Natural killer cell (primary cell): Measurements from ENCODE around the gene SDHAF3. TPM values are rescaled to one million over a fixed set of nuclear protein-coding genes. Genes with fewer than 3 reads are reported as not detected.
"Not testable (repeated sequence)": the region's sequence is repeated elsewhere in the genome, so short reads cannot be mapped to it uniquely, and the experiment has no call there.

Experiments used
- ATAC-seq, 3 donors: fragments of 150-1000 bp in 2 of 3; fragments of 200-7000 bp in 1 of 3; cut with Tn5 transposase; 1 replicate in 1 of 3; 2 replicates in 2 of 3; pipeline ENCODE4 v1.10.0; 2021; ENCODE audit warnings: mild to moderate bottlenecking in 2 of 3, moderate library complexity in 2 of 3
- DNase-seq, 2 donors: peaks; one replicate each; pipeline versions ENCODE4 v3.0.0 to v3.0.0-alpha.2; 2013 to 2021; ENCODE audit warnings: mixed read lengths in 1 of 2
- H3K27ac ChIP-seq: one replicate; pipeline ENCODE4 v1.5.1; 2013; ENCODE audit warnings: mild to moderate bottlenecking, low read length
- H3K27me3 ChIP-seq: one replicate; pipeline ENCODE4 v1.6.1; 2013; ENCODE audit warnings: low read length; ENCODE audit not compliant: control insufficient read depth, insufficient read depth
- H3K36me3 ChIP-seq: one replicate; pipeline ENCODE4 v1.6.1; 2013; ENCODE audit warnings: low read length; ENCODE audit not compliant: control insufficient read depth, insufficient read depth
- H3K4me1 ChIP-seq: one replicate; pipeline ENCODE4 v1.6.1; 2013; ENCODE audit warnings: low read length; ENCODE audit not compliant: control insufficient read depth, insufficient read depth
- H3K4me3 ChIP-seq: one replicate; pipeline ENCODE4 v1.5.1; 2013; ENCODE audit warnings: low read length
- H3K9me3 ChIP-seq: one replicate; pipeline ENCODE4 v1.6.1; 2013; ENCODE audit warnings: low read length; ENCODE audit not compliant: control insufficient read depth, insufficient read depth
- H3K27ac Mint-ChIP-seq, 2 donors: one replicate each; pipeline ENCODE4 v1.8.0; 2022; ENCODE audit warnings: mild to moderate bottlenecking in 2 of 2, mixed read lengths in 2 of 2, moderate library complexity in 1 of 2
- H3K27me3 Mint-ChIP-seq, 2 donors: one replicate each; pipeline ENCODE4 v1.8.0; 2022; ENCODE audit warnings: low read depth in 2 of 2, mixed read lengths in 2 of 2
- H3K36me3 Mint-ChIP-seq: one replicate; pipeline ENCODE4 v1.8.0; 2022; ENCODE audit warnings: mixed read lengths
- H3K4me1 Mint-ChIP-seq, 2 donors: one replicate each; pipeline ENCODE4 v1.8.0; 2022; ENCODE audit warnings: mixed read lengths in 2 of 2
- H3K4me3 Mint-ChIP-seq: one replicate; pipeline ENCODE4 v1.8.0; 2022; ENCODE audit warnings: mild to moderate bottlenecking, moderate library complexity, mixed read lengths
- H3K9me3 Mint-ChIP-seq, 2 donors: one replicate each; pipeline ENCODE4 v1.8.0; 2022; ENCODE audit warnings: mixed read lengths in 2 of 2
- CTCF ChIP-seq: fragments of 200-600 bp; IDR thresholded peaks from one replicate; pipeline ENCODE4 v1.8.0; 2022; ENCODE audit warnings: antibody characterized with exemption
- WGBS: methylation state at CpG from one replicate; pipeline ENCODE4 v1.1.7; 2013; ENCODE audit warnings: missing lambda C conversion rate; ENCODE audit not compliant: insufficient coverage; 5-methylcytosine and 5-hydroxymethylcytosine counted together
- intact Hi-C: fragments of 100-400 bp; cut with micrococcal nuclease; formaldehyde crosslinking; loops from one replicate; pipeline ENCODE4 v1.14.2; 2022
- total RNA-seq, 4 donors: library from RNA; stranded (reverse); fragments of 120-200 nt in 1 of 4; gene quantifications; one replicate each; pipeline versions ENCODE4 v1.2.3 to v1.2.4, GENCODE V29; 2013 to 2022

The SDHAF3 gene
- total RNA-seq, 3 donors from 2014 or later (not counting 1 experiment from before 2014, with no cell fraction given), result 7.3 to 10.4 (median 10.1) TPM

- H3K9me3 Mint-ChIP-seq, result peaks cover 2 to 7% of the 10 kb centered on the region in 2 donors
- Histone ChIP-seq H3K27ac (no peak overlapping the region), H3K27me3 (no peaks in the 10 kb centered on the region), H3K36me3 (no peaks in the 10 kb centered on the region), H3K9me3 (no peaks in the 10 kb centered on the region), H3K4me3 (no peak overlapping the region), H3K4me1 (peaks cover 11% of the 10 kb centered on the region)
- no peak overlapping the region for H3K27ac Mint-ChIP-seq
- ATAC-seq, result no peak
- H3K36me3 Mint-ChIP-seq, result peaks cover 14% of the 10 kb centered on the region
- 92% methylated on average over 5 of the region's 5 CpGs for WGBS
- no peak for DNase-seq
- TF ChIP-seq CTCF, result no peak
- intact Hi-C loops, result no loop called here
- H3K4me1 Mint-ChIP-seq, result peaks cover 44 to 56% of the 10 kb centered on the region in 2 donors
- H3K4me3 Mint-ChIP-seq, result no peak overlapping the region
- H3K27me3 Mint-ChIP-seq, result no peaks in the 10 kb centered on the region
Observed at GRCh38 chr7:97120713-97121457, 3.4 kb downstream of the SDHAF3 start.

- H3K27me3 ChIP-seq, ATAC-seq, H3K27ac Mint-ChIP-seq, H3K4me1 ChIP-seq, H3K36me3 ChIP-seq, H3K9me3 Mint-ChIP-seq, H3K4me3 ChIP-seq, H3K4me3 Mint-ChIP-seq, intact Hi-C loops, H3K27me3 Mint-ChIP-seq, H3K27ac ChIP-seq, H3K9me3 ChIP-seq, DNase-seq: not testable (repeated sequence)
- WGBS, result 67% methylated on average over 2 of the region's 2 CpGs
- H3K4me1 Mint-ChIP-seq, result peaks cover 31 to 40% of the 10 kb centered on the region in 2 donors
- H3K36me3 Mint-ChIP-seq, result peaks cover 14% of the 10 kb centered on the region
Observed at GRCh38 chr7:97123115-97123514, 5.6 kb downstream of the SDHAF3 start.

GRCh38 chr7:97126483-97127171 lies 9.1 kb downstream of the SDHAF3 start:
- Mint-ChIP-seq H3K27ac (no peak overlapping the region), H3K4me1 (peaks cover 6 to 13% of the 10 kb centered on the region in 2 donors), H3K36me3 (peaks cover 14% of the 10 kb centered on the region), H3K4me3 (no peak overlapping the region), H3K27me3 (no peaks in the 10 kb centered on the region), H3K9me3 (peaks cover 2 to 7% of the 10 kb centered on the region in 2 donors)
- no peaks in the 10 kb centered on the region for H3K36me3 ChIP-seq
- 92% methylated on average over 15 of the region's 15 CpGs for WGBS
- H3K4me1 ChIP-seq, result no peaks in the 10 kb centered on the region
- H3K27ac ChIP-seq, result no peak overlapping the region
- intact Hi-C loops, result no loop called here
- TF ChIP-seq CTCF, result no peak
- H3K4me3 ChIP-seq, result no peak overlapping the region
- no peaks in the 10 kb centered on the region for H3K27me3 ChIP-seq
- no peak for DNase-seq
- ATAC-seq, result no peak
- no peaks in the 10 kb centered on the region for H3K9me3 ChIP-seq

- DNase-seq (no peak), ATAC-seq (no peak)
- Mint-ChIP-seq H3K4me1 (peaks cover 4 to 13% of the 10 kb centered on the region in 2 donors), H3K9me3 (peaks cover 2 to 7% of the 10 kb centered on the region in 2 donors), H3K4me3 (no peak overlapping the region), H3K27ac (no peak overlapping the region), H3K27me3 (no peaks in the 10 kb centered on the region), H3K36me3 (peaks cover 14% of the 10 kb centered on the region)
- Histone ChIP-seq H3K9me3 (no peaks in the 10 kb centered on the region), H3K4me1 (no peaks in the 10 kb centered on the region), H3K36me3 (no peaks in the 10 kb centered on the region), H3K27ac (no peak overlapping the region), H3K4me3 (no peak overlapping the region), H3K27me3 (no peaks in the 10 kb centered on the region)
- WGBS, result 100% methylated on average over 1 of the region's 1 CpG
- TF ChIP-seq CTCF, result no peak
- intact Hi-C loops, result no loop called here
Observed at GRCh38 chr7:97128736-97129135, 11.2 kb downstream of the SDHAF3 start.
